ENCODE results near the gene HNF1A. TPM values are rescaled to one million over a fixed set of nuclear protein-coding genes. Genes with fewer than 3 reads are reported as not detected.
A peak's percentile ranks its signal among the peaks of the same experiment; 100 is the strongest.

Gene HNF1A, protein sequence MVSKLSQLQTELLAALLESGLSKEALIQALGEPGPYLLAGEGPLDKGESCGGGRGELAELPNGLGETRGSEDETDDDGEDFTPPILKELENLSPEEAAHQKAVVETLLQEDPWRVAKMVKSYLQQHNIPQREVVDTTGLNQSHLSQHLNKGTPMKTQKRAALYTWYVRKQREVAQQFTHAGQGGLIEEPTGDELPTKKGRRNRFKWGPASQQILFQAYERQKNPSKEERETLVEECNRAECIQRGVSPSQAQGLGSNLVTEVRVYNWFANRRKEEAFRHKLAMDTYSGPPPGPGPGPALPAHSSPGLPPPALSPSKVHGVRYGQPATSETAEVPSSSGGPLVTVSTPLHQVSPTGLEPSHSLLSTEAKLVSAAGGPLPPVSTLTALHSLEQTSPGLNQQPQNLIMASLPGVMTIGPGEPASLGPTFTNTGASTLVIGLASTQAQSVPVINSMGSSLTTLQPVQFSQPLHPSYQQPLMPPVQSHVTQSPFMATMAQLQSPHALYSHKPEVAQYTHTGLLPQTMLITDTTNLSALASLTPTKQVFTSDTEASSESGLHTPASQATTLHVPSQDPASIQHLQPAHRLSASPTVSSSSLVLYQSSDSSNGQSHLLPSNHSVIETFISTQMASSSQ
- total RNA-seq, result not detected in 2 replicates

DNA sequence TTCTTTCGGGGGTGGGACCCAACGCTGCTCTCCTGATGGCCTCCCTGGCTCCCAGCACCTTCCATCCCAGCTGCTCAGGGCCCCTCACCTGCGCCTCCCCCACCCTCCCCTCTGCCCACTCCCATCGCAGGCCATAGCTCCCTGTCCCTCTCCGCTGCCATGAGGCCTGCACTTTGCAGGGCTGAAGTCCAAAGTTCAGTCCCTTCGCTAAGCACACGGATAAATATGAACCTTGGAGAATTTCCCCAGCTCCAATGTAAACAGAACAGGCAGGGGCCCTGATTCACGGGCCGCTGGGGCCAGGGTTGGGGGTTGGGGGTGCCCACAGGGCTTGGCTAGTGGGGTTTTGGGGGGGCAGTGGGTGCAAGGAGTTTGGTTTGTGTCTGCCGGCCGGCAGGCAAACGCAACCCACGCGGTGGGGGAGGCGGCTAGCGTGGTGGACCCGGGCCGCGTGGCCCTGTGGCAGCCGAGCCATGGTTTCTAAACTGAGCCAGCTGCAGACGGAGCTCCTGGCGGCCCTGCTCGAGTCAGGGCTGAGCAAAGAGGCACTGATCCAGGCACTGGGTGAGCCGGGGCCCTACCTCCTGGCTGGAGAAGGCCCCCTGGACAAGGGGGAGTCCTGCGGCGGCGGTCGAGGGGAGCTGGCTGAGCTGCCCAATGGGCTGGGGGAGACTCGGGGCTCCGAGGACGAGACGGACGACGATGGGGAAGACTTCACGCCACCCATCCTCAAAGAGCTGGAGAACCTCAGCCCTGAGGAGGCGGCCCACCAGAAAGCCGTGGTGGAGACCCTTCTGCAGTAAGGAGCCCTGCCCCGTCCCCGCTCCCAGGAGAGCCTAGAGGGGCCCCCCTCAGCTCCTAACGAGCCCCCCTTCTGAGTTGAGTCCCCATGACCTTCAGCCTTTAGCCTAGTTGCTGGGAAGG, at the start of gene HNF1A:
HNF1A (plus strand) TSS at position 248 of the 924 bp plus-strand sequence; CDS start at position 474, 226 bp downstream.
- no peak within 1 kb of the TSS for H3K4me3 ChIP-seq (ENCODE audit: low read depth, low read length)

DNA sequence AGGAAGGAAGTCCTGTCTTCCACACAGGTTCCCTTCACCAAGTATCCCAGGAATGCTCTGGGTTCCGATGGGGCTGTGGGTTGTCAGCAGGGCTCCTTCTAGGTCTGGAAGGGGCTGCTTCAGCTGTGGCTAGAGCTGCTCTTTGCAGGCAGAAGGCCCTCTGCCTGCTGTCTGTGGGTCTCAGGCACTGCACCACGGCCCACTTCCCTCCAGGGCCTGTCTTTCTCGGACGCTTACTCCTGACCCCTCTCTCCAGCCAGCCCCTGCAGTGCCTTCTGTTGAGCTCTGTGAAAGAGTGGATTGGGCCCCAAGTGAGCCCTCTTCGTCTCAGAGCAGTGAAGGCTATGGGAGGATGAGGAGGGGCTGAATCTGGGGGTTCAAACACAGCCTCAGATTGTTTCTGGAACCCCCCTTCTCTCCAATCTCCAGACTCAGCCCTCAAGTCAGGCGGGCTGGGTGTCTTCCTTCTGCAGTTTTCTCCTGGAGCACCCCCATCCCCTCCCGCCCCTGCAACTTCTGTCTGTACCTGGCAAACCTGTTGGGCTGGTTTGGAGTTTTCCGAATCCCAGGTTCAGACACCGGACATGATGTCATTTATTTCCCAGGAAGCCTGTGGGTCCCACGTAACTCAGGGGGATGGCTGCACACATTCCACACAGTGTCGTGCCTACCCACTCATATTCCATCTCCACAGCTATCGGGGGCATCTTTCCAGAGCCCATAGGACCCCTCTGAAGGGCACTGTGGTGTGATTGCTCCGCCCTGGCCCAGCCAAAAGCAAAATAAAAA, 49.3 kb upstream of the HNF1A start:
- FAIRE-seq (no peak), DNase-seq (ENCODE audit: low read depth) (peak; percentile 91)
- TF ChIP-seq, protein P1, sequence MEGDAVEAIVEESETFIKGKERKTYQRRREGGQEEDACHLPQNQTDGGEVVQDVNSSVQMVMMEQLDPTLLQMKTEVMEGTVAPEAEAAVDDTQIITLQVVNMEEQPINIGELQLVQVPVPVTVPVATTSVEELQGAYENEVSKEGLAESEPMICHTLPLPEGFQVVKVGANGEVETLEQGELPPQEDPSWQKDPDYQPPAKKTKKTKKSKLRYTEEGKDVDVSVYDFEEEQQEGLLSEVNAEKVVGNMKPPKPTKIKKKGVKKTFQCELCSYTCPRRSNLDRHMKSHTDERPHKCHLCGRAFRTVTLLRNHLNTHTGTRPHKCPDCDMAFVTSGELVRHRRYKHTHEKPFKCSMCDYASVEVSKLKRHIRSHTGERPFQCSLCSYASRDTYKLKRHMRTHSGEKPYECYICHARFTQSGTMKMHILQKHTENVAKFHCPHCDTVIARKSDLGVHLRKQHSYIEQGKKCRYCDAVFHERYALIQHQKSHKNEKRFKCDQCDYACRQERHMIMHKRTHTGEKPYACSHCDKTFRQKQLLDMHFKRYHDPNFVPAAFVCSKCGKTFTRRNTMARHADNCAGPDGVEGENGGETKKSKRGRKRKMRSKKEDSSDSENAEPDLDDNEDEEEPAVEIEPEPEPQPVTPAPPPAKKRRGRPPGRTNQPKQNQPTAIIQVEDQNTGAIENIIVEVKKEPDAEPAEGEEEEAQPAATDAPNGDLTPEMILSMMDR (IDR thresholded peaks at IDR 0.05; ENCODE audit: insufficient read depth, low read length, severe bottlenecking), result no peak
- Histone ChIP-seq H3K4me3 (ENCODE audit: low read depth, low read length) (no peak overlapping the region), H3K27me3 (ENCODE audit: control insufficient read depth, insufficient read depth, low read length) (no peaks in the 10 kb centered on the region), H3K36me3 (ENCODE audit: control insufficient read depth, insufficient read depth, low read length) (no peaks in the 10 kb centered on the region)

More for the DNA sequence above, at the start of gene HNF1A:
- Histone ChIP-seq H3K36me3 (ENCODE audit: control insufficient read depth, insufficient read depth, low read length) (no peaks in the 10 kb centered on the region), H3K27me3 (ENCODE audit: control insufficient read depth, insufficient read depth, low read length) (no peaks in the 10 kb centered on the region)
- no peak for FAIRE-seq
- TF ChIP-seq, protein P1 (IDR thresholded peaks at IDR 0.05; ENCODE audit: insufficient read depth, low read length, severe bottlenecking), result no peak
- DNase-seq (ENCODE audit: low read depth), result no peak

GRCh38 chr12:120930032-120930431, 48.3 kb upstream of the HNF1A start:
- TF ChIP-seq, protein P1 (IDR thresholded peaks at IDR 0.05; ENCODE audit: insufficient read depth, low read length, severe bottlenecking), result no peak
- Histone ChIP-seq H3K4me3 (ENCODE audit: low read depth, low read length) (no peak overlapping the region), H3K36me3 (ENCODE audit: control insufficient read depth, insufficient read depth, low read length) (no peaks in the 10 kb centered on the region), H3K27me3 (ENCODE audit: control insufficient read depth, insufficient read depth, low read length) (no peaks in the 10 kb centered on the region)
- FAIRE-seq (no peak), DNase-seq (ENCODE audit: low read depth) (no peak)

DNA sequence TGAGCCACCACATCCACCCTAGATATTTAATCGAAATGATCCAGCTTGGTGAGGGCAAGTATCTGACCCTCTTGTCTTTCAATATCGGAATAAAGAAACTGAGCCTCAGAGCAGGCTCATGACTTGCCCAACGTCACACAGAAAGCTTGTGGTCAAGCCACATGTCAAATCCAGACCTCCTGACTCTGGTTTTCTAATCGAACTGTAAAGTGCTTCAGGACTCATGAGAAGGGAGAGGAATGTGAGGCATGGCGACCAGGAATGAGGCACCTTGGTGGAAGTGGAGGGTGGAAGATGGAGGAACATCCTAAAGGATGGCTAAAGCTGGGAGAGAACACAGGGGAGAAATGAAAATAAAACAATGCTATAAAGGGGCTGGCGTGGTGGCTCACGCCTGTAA, 46.3 kb upstream of the HNF1A start:
- H3K36me3 ChIP-seq (ENCODE audit: control insufficient read depth, insufficient read depth, low read length), result no peaks in the 10 kb centered on the region
- TF ChIP-seq, protein P1 (IDR thresholded peaks at IDR 0.05; ENCODE audit: insufficient read depth, low read length, severe bottlenecking), result no peak
- H3K4me3 ChIP-seq (ENCODE audit: low read depth, low read length), result no peak overlapping the region
- FAIRE-seq (no peak), DNase-seq (ENCODE audit: low read depth) (no peak)
- H3K27me3 ChIP-seq (ENCODE audit: control insufficient read depth, insufficient read depth, low read length), result no peaks in the 10 kb centered on the region

- Histone ChIP-seq H3K27me3 (ENCODE audit: control insufficient read depth, insufficient read depth, low read length) (no peaks in the 10 kb centered on the region), H3K36me3 (ENCODE audit: control insufficient read depth, insufficient read depth, low read length) (no peaks in the 10 kb centered on the region), H3K4me3 (ENCODE audit: low read depth, low read length) (no peak overlapping the region)
- TF ChIP-seq, protein P1 (IDR thresholded peaks at IDR 0.05; ENCODE audit: insufficient read depth, low read length, severe bottlenecking), result no peak
- FAIRE-seq, result no peak
- DNase-seq (ENCODE audit: low read depth), result no peak
Observed at GRCh38 chr12:120932956-120933526, 45.3 kb upstream of the HNF1A start.

All from bronchial epithelial cell (primary cell).